Measurements from ENCODE around the gene TREML1. TPM values are rescaled to one million over a fixed set of nuclear protein-coding genes. Genes with fewer than 3 reads are reported as not detected.

TREML1 gene
- total RNA-seq, 4 donors from 2014 or later, result not detected

DNA sequence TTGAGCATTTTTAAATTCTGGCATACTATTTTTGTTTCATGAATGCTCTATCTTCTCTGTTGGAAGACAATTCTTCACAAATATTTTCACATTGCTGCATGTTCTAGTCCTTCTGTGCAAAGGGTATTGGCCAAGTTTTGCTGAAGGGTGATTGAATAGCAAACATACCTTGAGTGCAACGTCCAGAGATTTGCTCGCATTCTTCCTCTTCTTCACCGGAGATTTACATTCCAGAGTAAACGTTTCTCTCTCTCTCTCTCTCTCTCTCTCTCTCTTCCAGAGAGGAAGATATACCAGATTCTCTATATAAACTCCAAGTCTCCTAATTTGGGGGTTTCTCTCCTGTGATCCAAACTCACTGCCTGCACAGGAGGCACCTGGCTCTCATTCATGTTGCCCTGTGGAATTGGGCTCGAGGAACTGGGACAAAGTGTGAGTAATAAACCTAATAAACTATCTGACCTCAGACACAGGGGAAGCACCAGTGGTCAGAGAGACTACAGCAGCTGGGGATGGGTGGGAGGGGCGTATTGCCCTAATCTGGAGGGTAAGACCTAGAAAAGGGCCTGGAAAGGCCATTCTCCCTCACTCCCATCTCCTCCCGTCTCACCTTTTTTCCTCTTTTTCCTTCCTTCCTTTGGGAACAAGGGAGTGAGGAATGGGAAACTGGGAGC, 1.1 kb upstream of the TREML1 start:
- intact Hi-C loops (cut with DNase I; ENCODE audit: low total_unique reads), result no loop called here

DNA sequence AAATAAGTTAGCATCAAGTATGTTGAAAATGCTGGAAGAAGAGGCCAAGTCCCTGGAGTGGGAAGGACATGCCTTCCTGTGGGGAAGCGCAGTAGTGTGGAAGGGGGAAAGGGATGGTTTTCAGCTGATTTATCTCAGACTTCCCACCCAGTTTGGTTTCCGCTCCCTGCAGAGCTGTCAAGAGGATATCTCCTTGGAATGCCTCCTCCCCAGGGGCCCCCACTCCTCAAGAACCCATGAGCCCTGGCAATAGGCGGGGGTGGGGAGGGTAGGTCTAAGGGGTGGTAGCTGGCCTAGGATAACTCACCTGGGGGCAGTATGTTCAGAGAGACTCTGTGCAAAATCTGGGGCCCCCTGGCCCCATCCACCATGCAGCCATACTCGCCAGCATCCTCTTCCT, 696 bp downstream of the TREML1 start:
- Histone ChIP-seq H3K4me3 (no peak overlapping the region), H3K27me3 (no peaks in the 10 kb centered on the region), H3K36me3 (no peaks in the 10 kb centered on the region), H3K9me3 (no peaks in the 10 kb centered on the region), H3K4me1 (no peaks in the 10 kb centered on the region), H3K27ac (no peak overlapping the region)
- no peak for TF ChIP-seq EP300 (IDR thresholded peaks at IDR 0.05; ENCODE audit: low read depth)
- no peak for TF ChIP-seq POLR2AphosphoS5 (IDR thresholded peaks at IDR 0.05)
- no peak for TF ChIP-seq POLR2A (IDR thresholded peaks at IDR 0.05)
- TF ChIP-seq CTCF (IDR thresholded peaks at IDR 0.05), result no peak
- no peak for DNase-seq
- intact Hi-C loops (cut with DNase I; ENCODE audit: low total_unique reads) (no loop called here), in situ Hi-C loops (cut with MboI; ENCODE audit: low pct_ligation_motif_present in 1 of 4, low pct_unique_long_range_greater_than_20kb in 1 of 4, low sequenced_read_pairs in 3 of 4) (no loop called here)
- 90% methylated on average over 4 of the region's 4 CpGs; no CpG with 5 or more reads in 1 of the 2 donors for WGBS, 2 donors (ENCODE audit: low coverage in 1 of 2)

More for the DNA sequence above, 1.1 kb upstream of the TREML1 start:
- Histone ChIP-seq H3K4me1 (no peaks in the 10 kb centered on the region), H3K9me3 (no peaks in the 10 kb centered on the region), H3K36me3 (no peaks in the 10 kb centered on the region), H3K27ac (no peak overlapping the region), H3K4me3 (no peak overlapping the region), H3K27me3 (no peaks in the 10 kb centered on the region)
- 43 to 45% methylated on average over 6 to 7 of the region's 7 CpGs for WGBS, 2 donors (ENCODE audit: low coverage in 1 of 2)
- in situ Hi-C loops (cut with MboI; ENCODE audit: low pct_ligation_motif_present in 1 of 4, low pct_unique_long_range_greater_than_20kb in 1 of 4, low sequenced_read_pairs in 3 of 4), result no loop called here
- no peak for DNase-seq
- TF ChIP-seq EP300 (IDR thresholded peaks at IDR 0.05; ENCODE audit: low read depth), result no peak
- TF ChIP-seq POLR2A (IDR thresholded peaks at IDR 0.05), result no peak
- no peak for TF ChIP-seq POLR2AphosphoS5 (IDR thresholded peaks at IDR 0.05)
- TF ChIP-seq CTCF (IDR thresholded peaks at IDR 0.05), result no peak

GRCh38 chr6:41150671-41151070, 3.5 kb downstream of the TREML1 start:
- no peaks in the 10 kb centered on the region for H3K4me1 ChIP-seq
- in situ Hi-C loops (cut with MboI; ENCODE audit: low pct_ligation_motif_present in 1 of 4, low pct_unique_long_range_greater_than_20kb in 1 of 4, low sequenced_read_pairs in 3 of 4), result no loop called here
- no peak for DNase-seq
- H3K4me3 ChIP-seq, result no peak overlapping the region
- H3K36me3 ChIP-seq, result peaks cover 0 to 2% (median 0%) of the 10 kb centered on the region in 4 donors
- no peaks in the 10 kb centered on the region for H3K27me3 ChIP-seq
- 100% methylated on average over 1 of the region's 1 CpG; no CpG with 5 or more reads in 1 of the 2 donors for WGBS, 2 donors (ENCODE audit: low coverage in 1 of 2)
- H3K9me3 ChIP-seq, result no peaks in the 10 kb centered on the region
- TF ChIP-seq POLR2AphosphoS5 (IDR thresholded peaks at IDR 0.05) (no peak), EP300 (IDR thresholded peaks at IDR 0.05; ENCODE audit: low read depth) (no peak), POLR2A (IDR thresholded peaks at IDR 0.05) (no peak), CTCF (IDR thresholded peaks at IDR 0.05) (no peak)
- intact Hi-C loops (cut with DNase I; ENCODE audit: low total_unique reads), result no loop called here
- H3K27ac ChIP-seq, result no peak overlapping the region

- Histone ChIP-seq H3K27ac (no peak overlapping the region), H3K4me1 (no peaks in the 10 kb centered on the region), H3K4me3 (no peak overlapping the region), H3K9me3 (no peaks in the 10 kb centered on the region), H3K27me3 (no peaks in the 10 kb centered on the region), H3K36me3 (peaks cover 0 to 2% (median 0%) of the 10 kb centered on the region in 4 donors)
- no peak for DNase-seq
- in situ Hi-C loops (cut with MboI; ENCODE audit: low pct_ligation_motif_present in 1 of 4, low pct_unique_long_range_greater_than_20kb in 1 of 4, low sequenced_read_pairs in 3 of 4), result no loop called here
- TF ChIP-seq CTCF (IDR thresholded peaks at IDR 0.05), result no peak
- TF ChIP-seq POLR2A (IDR thresholded peaks at IDR 0.05), result no peak
- TF ChIP-seq POLR2AphosphoS5 (IDR thresholded peaks at IDR 0.05), result no peak
- no peak for TF ChIP-seq EP300 (IDR thresholded peaks at IDR 0.05; ENCODE audit: low read depth)
- 94 to 100% methylated on average over 1 of the region's 1 CpG for WGBS, 2 donors (ENCODE audit: low coverage in 1 of 2)
- intact Hi-C loops (cut with DNase I; ENCODE audit: low total_unique reads), result no loop called here
Measured at GRCh38 chr6:41147917-41148316, 6.2 kb downstream of the TREML1 start.
